ENCODE measurements around the gene USP12.

USP12 gene

GRCh38 chr13:27161980-27162379 lies 9.6 kb downstream of the USP12 start:
- Histone ChIP-seq H3K9me3 (ENCODE audit: severe bottlenecking) (no peaks in the 10 kb centered on the region), H3K4me3 (ENCODE audit: severe bottlenecking) (no peak overlapping the region), H3K36me3 (ENCODE audit: low read depth) (no peaks in the 10 kb centered on the region), H3K27me3 (ENCODE audit: insufficient read depth, poor library complexity, severe bottlenecking) (no peaks in the 10 kb centered on the region), H3K27ac (ENCODE audit: poor library complexity, severe bottlenecking) (no peak overlapping the region), H3K4me1 (ENCODE audit: insufficient read depth, poor library complexity, severe bottlenecking) (no peaks in the 10 kb centered on the region)
- DNase-seq (ENCODE audit: low spot score) (no peak), ATAC-seq (ENCODE audit: low read depth) (no peak)
- TF ChIP-seq CTCF (IDR thresholded peaks at IDR 0.05; ENCODE audit: poor library complexity, severe bottlenecking) = no peak

- no peak overlapping the region for H3K4me3 ChIP-seq (ENCODE audit: severe bottlenecking)
- no peaks in the 10 kb centered on the region for H3K36me3 ChIP-seq (ENCODE audit: low read depth)
- H3K4me1 ChIP-seq (ENCODE audit: insufficient read depth, poor library complexity, severe bottlenecking) = no peaks in the 10 kb centered on the region
- ATAC-seq (ENCODE audit: low read depth) = no peak
- H3K9me3 ChIP-seq (ENCODE audit: severe bottlenecking) = no peaks in the 10 kb centered on the region
- H3K27ac ChIP-seq (ENCODE audit: poor library complexity, severe bottlenecking) = no peak overlapping the region
- DNase-seq (ENCODE audit: low spot score) = no peak
- H3K27me3 ChIP-seq (ENCODE audit: insufficient read depth, poor library complexity, severe bottlenecking) = no peaks in the 10 kb centered on the region
- TF ChIP-seq CTCF (IDR thresholded peaks at IDR 0.05; ENCODE audit: poor library complexity, severe bottlenecking) = no peak
Measured at GRCh38 chr13:27161423-27161822, 10.2 kb downstream of the USP12 start.

GRCh38 chr13:27160657-27161295 lies 10.8 kb downstream of the USP12 start:
- ATAC-seq (ENCODE audit: low read depth) (no peak), DNase-seq (ENCODE audit: low spot score) (no peak)
- H3K36me3 ChIP-seq (ENCODE audit: low read depth) = no peaks in the 10 kb centered on the region
- no peak overlapping the region for H3K4me3 ChIP-seq (ENCODE audit: severe bottlenecking)
- H3K9me3 ChIP-seq (ENCODE audit: severe bottlenecking) = no peaks in the 10 kb centered on the region
- H3K27me3 ChIP-seq (ENCODE audit: insufficient read depth, poor library complexity, severe bottlenecking) = no peaks in the 10 kb centered on the region
- H3K27ac ChIP-seq (ENCODE audit: poor library complexity, severe bottlenecking) = no peak overlapping the region
- no peak for TF ChIP-seq CTCF (IDR thresholded peaks at IDR 0.05; ENCODE audit: poor library complexity, severe bottlenecking)
- no peaks in the 10 kb centered on the region for H3K4me1 ChIP-seq (ENCODE audit: insufficient read depth, poor library complexity, severe bottlenecking)

GRCh38 chr13:27159806-27160563 lies 11.6 kb downstream of the USP12 start:
- Histone ChIP-seq H3K36me3 (ENCODE audit: low read depth) (no peaks in the 10 kb centered on the region), H3K4me3 (ENCODE audit: severe bottlenecking) (no peak overlapping the region), H3K9me3 (ENCODE audit: severe bottlenecking) (no peaks in the 10 kb centered on the region), H3K27me3 (ENCODE audit: insufficient read depth, poor library complexity, severe bottlenecking) (no peaks in the 10 kb centered on the region), H3K4me1 (ENCODE audit: insufficient read depth, poor library complexity, severe bottlenecking) (no peaks in the 10 kb centered on the region), H3K27ac (ENCODE audit: poor library complexity, severe bottlenecking) (no peak overlapping the region)
- DNase-seq (ENCODE audit: low spot score) (no peak), ATAC-seq (ENCODE audit: low read depth) (no peak)
- TF ChIP-seq CTCF (IDR thresholded peaks at IDR 0.05; ENCODE audit: poor library complexity, severe bottlenecking) = no peak

- no peak for DNase-seq (ENCODE audit: low spot score)
- Histone ChIP-seq H3K4me3 (ENCODE audit: severe bottlenecking) (no peak overlapping the region), H3K27ac (ENCODE audit: poor library complexity, severe bottlenecking) (no peak overlapping the region), H3K9me3 (ENCODE audit: severe bottlenecking) (no peaks in the 10 kb centered on the region), H3K27me3 (ENCODE audit: insufficient read depth, poor library complexity, severe bottlenecking) (no peaks in the 10 kb centered on the region), H3K4me1 (ENCODE audit: insufficient read depth, poor library complexity, severe bottlenecking) (no peaks in the 10 kb centered on the region), H3K36me3 (ENCODE audit: low read depth) (no peaks in the 10 kb centered on the region)
- no peak for ATAC-seq (ENCODE audit: low read depth)
- TF ChIP-seq CTCF (IDR thresholded peaks at IDR 0.05; ENCODE audit: poor library complexity, severe bottlenecking) = no peak
Measured at GRCh38 chr13:27158335-27158734, 13.3 kb downstream of the USP12 start.

Data from RWPE2 (cell line).